GM12875 (cell line): ENCODE measurements around the gene TRPC4.

Source experiments
- H3K4me3 ChIP-seq: one replicate; pipeline ENCODE4 v1.5.1; 2011; ENCODE audit warnings: low read depth, low read length, control low read depth
- TF ChIP-seq, protein P1 (sequence below): IDR thresholded peaks from 2 replicates; pipeline ENCODE4 v1.5.1; 2011; ENCODE audit warnings: low read depth, mild to moderate bottlenecking, control low read depth, inconsistent platforms, low read length, moderate library complexity, borderline replicate concordance; ENCODE audit not compliant: insufficient read depth

Gene TRPC4

DNA sequence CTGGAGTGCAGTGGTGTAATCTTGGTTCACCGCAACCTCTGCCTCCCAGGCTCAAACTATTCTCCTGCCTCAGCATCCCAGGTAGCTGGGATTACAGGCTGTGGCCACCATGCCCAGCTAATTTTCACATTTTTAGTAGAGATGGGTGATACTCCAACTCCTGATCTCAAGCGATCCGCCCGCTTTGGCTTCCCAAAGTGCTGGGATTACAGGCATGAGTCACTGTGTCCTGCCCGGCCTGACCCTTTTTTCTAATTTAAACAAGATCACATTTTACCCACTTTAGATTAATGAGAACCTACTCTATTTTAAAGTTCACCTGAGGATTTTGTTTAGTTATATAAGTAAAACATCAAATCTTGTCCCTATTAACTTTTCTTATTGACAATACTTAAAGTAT, 179.2 kb downstream of the TRPC4 start:
- no peak overlapping the region for H3K4me3 ChIP-seq
- TF ChIP-seq, protein P1, sequence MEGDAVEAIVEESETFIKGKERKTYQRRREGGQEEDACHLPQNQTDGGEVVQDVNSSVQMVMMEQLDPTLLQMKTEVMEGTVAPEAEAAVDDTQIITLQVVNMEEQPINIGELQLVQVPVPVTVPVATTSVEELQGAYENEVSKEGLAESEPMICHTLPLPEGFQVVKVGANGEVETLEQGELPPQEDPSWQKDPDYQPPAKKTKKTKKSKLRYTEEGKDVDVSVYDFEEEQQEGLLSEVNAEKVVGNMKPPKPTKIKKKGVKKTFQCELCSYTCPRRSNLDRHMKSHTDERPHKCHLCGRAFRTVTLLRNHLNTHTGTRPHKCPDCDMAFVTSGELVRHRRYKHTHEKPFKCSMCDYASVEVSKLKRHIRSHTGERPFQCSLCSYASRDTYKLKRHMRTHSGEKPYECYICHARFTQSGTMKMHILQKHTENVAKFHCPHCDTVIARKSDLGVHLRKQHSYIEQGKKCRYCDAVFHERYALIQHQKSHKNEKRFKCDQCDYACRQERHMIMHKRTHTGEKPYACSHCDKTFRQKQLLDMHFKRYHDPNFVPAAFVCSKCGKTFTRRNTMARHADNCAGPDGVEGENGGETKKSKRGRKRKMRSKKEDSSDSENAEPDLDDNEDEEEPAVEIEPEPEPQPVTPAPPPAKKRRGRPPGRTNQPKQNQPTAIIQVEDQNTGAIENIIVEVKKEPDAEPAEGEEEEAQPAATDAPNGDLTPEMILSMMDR: no peak

DNA sequence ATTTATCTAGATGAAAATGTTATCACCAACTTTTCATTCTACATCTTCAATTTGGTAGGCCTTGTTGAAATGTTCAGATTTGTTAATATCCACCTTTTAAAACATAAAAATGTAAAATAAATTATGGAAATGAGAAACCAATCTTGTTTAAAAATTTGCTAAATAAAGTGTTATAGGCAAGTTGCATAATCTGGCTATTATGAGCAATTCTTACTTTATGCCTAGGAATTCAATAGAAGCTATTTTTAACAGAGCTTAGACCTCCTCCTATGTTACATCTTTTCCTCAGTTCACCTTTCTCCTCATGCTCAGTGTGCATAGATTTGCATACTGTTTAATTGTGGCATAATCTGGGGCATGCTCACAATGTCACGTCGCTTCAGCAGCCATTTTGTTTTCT, 183.1 kb downstream of the TRPC4 start:
- TF ChIP-seq, protein P1: no peak
- no peak overlapping the region for H3K4me3 ChIP-seq

DNA sequence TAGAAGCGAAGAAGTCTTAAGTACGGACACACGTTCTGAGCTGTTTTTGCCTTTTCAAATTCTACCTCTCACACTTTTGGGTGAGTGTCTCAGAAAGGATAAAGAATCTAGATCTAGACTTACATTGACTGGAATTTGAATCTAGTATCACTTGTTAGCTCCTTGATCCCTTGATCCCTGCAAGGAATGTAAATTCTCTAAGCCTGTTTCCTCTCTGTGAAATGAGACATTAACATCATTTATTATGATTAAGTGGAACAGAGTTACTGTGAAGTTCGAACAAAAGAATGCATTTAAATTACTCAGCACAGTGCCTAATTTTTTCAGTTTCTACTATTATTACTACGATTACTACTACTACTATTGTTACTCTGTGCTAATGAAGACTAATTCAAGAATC, 184.4 kb downstream of the TRPC4 start:
- TF ChIP-seq, protein P1: no peak
- H3K4me3 ChIP-seq: no peak overlapping the region

DNA sequence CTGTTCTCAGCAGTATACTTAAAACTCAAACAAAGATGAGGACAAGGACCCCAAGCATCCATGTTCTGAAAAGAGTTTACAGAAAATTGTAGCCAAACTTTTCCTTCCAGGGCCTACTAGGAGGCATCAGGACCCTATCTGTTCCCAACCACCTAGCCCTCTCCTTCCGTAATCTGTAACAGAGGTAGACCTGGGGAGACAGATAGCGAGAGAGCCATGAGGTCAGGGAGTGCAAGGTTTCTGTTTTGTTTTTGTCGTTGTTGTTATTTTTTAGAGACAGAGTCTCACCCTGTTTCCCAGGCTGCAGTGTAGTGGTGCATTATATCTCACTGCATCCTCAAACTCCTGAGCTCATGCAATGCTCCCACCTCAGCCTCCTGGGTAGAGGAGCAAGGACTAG, 187.1 kb downstream of the TRPC4 start:
- TF ChIP-seq, protein P1: no peak
- H3K4me3 ChIP-seq: no peak overlapping the region

DNA sequence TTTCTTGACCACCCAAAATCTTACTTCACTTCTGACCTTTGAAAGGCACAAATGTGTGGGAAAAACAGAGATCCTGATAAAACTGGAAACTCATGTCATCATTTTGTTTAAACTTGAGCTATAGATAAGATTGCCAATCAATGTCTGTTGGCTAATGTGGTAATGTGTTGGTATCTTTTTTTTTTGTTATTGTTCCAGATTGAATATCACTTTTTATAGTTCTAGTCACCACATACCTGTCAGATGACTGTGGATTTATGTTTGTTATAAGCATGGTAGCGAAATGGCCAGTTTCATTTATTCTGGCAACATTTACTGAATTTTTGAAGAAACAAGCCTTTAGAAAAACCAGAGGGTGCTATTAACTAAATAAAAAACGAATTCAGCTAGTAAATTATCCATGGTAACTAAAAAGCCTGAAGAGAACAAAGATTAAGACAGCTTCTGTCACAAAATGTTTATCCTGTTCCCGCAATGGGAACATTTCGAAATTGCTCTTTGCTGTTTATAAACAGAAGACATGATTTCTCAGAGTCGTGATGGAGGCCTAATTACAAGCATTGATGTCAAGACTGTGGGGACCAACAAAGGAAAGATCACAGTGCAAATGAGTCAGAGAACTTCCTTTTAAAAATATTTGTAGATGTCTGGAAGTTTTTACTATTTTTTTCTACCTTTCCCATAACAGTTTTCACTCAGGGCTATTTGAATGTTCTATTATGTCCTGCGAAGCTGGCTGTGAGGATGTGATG, 188.1 kb downstream of the TRPC4 start:
- H3K4me3 ChIP-seq: no peak overlapping the region
- TF ChIP-seq, protein P1: no peak

DNA sequence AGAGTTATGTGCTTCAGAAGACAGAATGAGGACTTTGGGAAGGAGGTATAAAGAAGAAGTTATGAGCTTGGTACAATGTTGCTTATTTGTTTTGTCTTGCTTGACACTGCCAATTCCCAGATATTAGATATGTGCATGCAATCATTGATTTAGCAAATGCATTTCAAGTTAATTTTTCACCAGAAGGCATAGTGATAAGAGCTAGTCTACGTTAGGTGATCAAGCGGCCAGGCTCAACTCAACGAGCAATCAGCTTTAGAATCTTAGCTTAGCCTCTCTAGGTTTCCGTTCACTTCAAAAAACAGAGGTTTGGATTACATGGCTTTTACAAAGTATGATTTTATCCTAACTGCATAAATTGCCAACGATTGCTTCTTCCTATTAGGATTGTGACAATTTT, 189.4 kb downstream of the TRPC4 start:
- TF ChIP-seq, protein P1: no peak
- no peak overlapping the region for H3K4me3 ChIP-seq

DNA sequence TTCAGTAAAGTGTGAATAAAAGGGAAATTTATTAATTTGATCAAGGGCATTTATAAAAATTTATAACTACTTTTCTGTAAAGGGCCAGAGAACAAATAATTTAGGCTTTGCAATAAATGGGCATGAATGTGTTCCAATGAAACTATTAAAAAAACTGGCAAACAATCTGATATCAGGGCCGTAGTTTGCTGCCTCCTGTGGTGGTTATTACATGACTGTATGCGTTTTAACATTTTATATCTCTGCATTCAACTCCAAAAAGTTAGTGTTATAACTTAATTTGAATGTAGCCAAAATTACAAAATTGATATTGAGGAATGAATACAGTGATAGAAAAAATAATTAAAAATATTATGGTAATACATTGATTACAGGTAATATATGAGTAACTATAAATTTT, 190.5 kb downstream of the TRPC4 start:
- no peak overlapping the region for H3K4me3 ChIP-seq
- TF ChIP-seq, protein P1: no peak
